IMR-90 (cell line): ENCODE measurements around the gene POLRMT. TPM values are rescaled to one million over a fixed set of nuclear protein-coding genes. Genes with fewer than 3 reads are reported as not detected.

ENCODE experiments used
- ATAC-seq: fragments of 200-7000 bp; cut with Tn5 transposase; 2 replicates; pipeline ENCODE4 v1.9.1; 2020; ENCODE audit warnings: low read depth, mild to moderate bottlenecking, moderate library complexity
- BruUV-seq: library from RNA; stranded (reverse); fragments of 400-500 nt; replicated peaks from 2 replicates; lab custom pipeline; 2021; lab: Mats Ljungman, UMichigan
- CTCF ChIA-PET: fragments of 300-600 bp; formaldehyde crosslinking; extraction: SDS; loops from one replicate; lab custom pipeline; 2021; ENCODE audit warnings: antibody characterized with exemption; lab: Yijun Ruan, JAX
- POLR2A ChIA-PET: fragments of 300-600 bp; sonication (Branson Sonifier 250); formaldehyde crosslinking; loops from one replicate; lab custom pipeline; 2022; ENCODE audit warnings: antibody characterized with exemption; ENCODE audit not compliant: unreplicated experiment; lab: Charles Lee
- DNase-seq: peaks from one replicate; pipeline ENCODE4 v3.0.0; 2013
- H2AFZ ChIP-seq: replicated peaks from 2 replicates; pipeline ENCODE3; 2013; ENCODE audit warnings: low read length, mild to moderate bottlenecking; ENCODE audit not compliant: poor library complexity
- H2AK5ac ChIP-seq: 2 replicates; pipeline ENCODE4 v1.6.1; 2013; ENCODE audit warnings: low read depth, low read length, inconsistent platforms
- H2AK9ac ChIP-seq: replicated peaks from 2 replicates; pipeline ENCODE3; 2013; ENCODE audit warnings: mild to moderate bottlenecking, low read depth, low read length, moderate library complexity; ENCODE audit not compliant: poor library complexity
- H2BK120ac ChIP-seq: 2 replicates; pipeline ENCODE4 v1.6.1; 2013; ENCODE audit warnings: low read depth, low read length, inconsistent platforms
- H2BK15ac ChIP-seq: 3 replicates; pipeline ENCODE4 v1.6.1; 2013; ENCODE audit warnings: low read depth, low read length, inconsistent platforms
- H2BK20ac ChIP-seq: 2 replicates; pipeline ENCODE4 v1.6.1; 2013; ENCODE audit warnings: low read depth, mild to moderate bottlenecking, inconsistent platforms, low read length, moderate library complexity
- H2BK5ac ChIP-seq: 2 replicates; pipeline ENCODE4 v1.6.1; 2013; ENCODE audit warnings: mild to moderate bottlenecking, low read depth, low read length, inconsistent platforms; ENCODE audit not compliant: poor library complexity, severe bottlenecking
- H3K14ac ChIP-seq: replicated peaks from 2 replicates; pipeline ENCODE4 v1.6.1; 2013; ENCODE audit warnings: low read depth, low read length, inconsistent platforms
- H3K18ac ChIP-seq: 2 replicates; pipeline ENCODE4 v1.6.1; 2013; ENCODE audit warnings: low read depth, low read length, control low read depth
- H3K23ac ChIP-seq: 2 replicates; pipeline ENCODE4 v1.6.1; 2013; ENCODE audit warnings: low read depth, low read length, inconsistent platforms
- H3K27ac ChIP-seq: 2 replicates; pipeline ENCODE4 v1.5.1; 2013; ENCODE audit warnings: mild to moderate bottlenecking, control low read depth, low read length; ENCODE audit not compliant: insufficient read depth
- H3K27me3 ChIP-seq: 2 replicates; pipeline ENCODE4 v1.6.1; 2013; ENCODE audit warnings: low read length; ENCODE audit not compliant: control insufficient read depth, insufficient read depth
- H3K36me3 ChIP-seq: 2 replicates; pipeline ENCODE4 v1.6.1; 2013; ENCODE audit warnings: low read length, mixed read lengths; ENCODE audit not compliant: control insufficient read depth, insufficient read depth
- H3K4ac ChIP-seq: 2 replicates; pipeline ENCODE4 v1.6.1; 2013; ENCODE audit warnings: low read depth, low read length, inconsistent platforms
- H3K4me1 ChIP-seq: 2 replicates; pipeline ENCODE4 v1.6.1; 2013; ENCODE audit warnings: low read length, mixed read lengths; ENCODE audit not compliant: control insufficient read depth, insufficient read depth
- H3K4me2 ChIP-seq: 2 replicates; pipeline ENCODE4 v1.6.1; 2013; ENCODE audit warnings: low read depth, mild to moderate bottlenecking, control low read depth, low read length, moderate library complexity
- H3K4me3 ChIP-seq: 2 replicates; pipeline ENCODE4 v1.5.1; 2013; ENCODE audit warnings: low read depth, mild to moderate bottlenecking, control low read depth, low read length, moderate library complexity; ENCODE audit not compliant: insufficient read depth
- H3K56ac ChIP-seq: 2 replicates; pipeline ENCODE4 v1.6.1; 2013; ENCODE audit warnings: low read length, inconsistent platforms; ENCODE audit not compliant: insufficient read depth; ENCODE audit errors: extremely low read depth
- H3K79me1 ChIP-seq, 2 experiments: 2 replicates each; pipeline ENCODE4 v1.6.1; 2013; ENCODE audit warnings: low read length in 2 of 2, inconsistent platforms in 1 of 2, low read depth in 1 of 2
- H3K9ac ChIP-seq: 2 replicates; pipeline ENCODE4 v1.6.1; 2013; ENCODE audit warnings: low read depth, low read length, control low read depth
- H3K9me1 ChIP-seq: 2 replicates; pipeline ENCODE4 v1.6.1; 2013; ENCODE audit warnings: low read length, inconsistent platforms; ENCODE audit not compliant: insufficient read depth
- H3K9me3 ChIP-seq: 2 replicates; pipeline ENCODE4 v1.6.1; 2013; ENCODE audit warnings: low read length; ENCODE audit not compliant: control insufficient read depth, insufficient read depth
- H4K20me1 ChIP-seq: 2 replicates; pipeline ENCODE4 v1.6.1; 2013; ENCODE audit warnings: low read length, inconsistent platforms; ENCODE audit not compliant: insufficient read depth
- H4K5ac ChIP-seq: 2 replicates; pipeline ENCODE4 v1.6.1; 2013; ENCODE audit warnings: mild to moderate bottlenecking, low read depth, low read length, control low read depth
- H4K8ac ChIP-seq, 2 experiments: 2 replicates each; pipeline ENCODE4 v1.6.1; 2013; ENCODE audit warnings: low read depth in 2 of 2, low read length in 2 of 2, control low read depth in 1 of 2, inconsistent platforms in 1 of 2
- H4K91ac ChIP-seq: 2 replicates; pipeline ENCODE4 v1.6.1; 2013; ENCODE audit warnings: low read depth, low read length, inconsistent platforms; ENCODE audit not compliant: insufficient read depth
- CHD1 ChIP-seq: IDR thresholded peaks from 2 replicates; pipeline ENCODE4 v1.6.1; 2012; ENCODE audit warnings: low read depth, low read length, improper control_type of control experiment
- MAZ ChIP-seq: IDR thresholded peaks from 2 replicates; pipeline ENCODE4 v1.6.1; 2012; ENCODE audit warnings: low read depth, mild to moderate bottlenecking, low read length, improper control_type of control experiment, moderate library complexity, borderline replicate concordance
- MXI1 ChIP-seq: IDR thresholded peaks from 2 replicates; pipeline ENCODE4 v1.6.1; 2012; ENCODE audit warnings: low read depth, mild to moderate bottlenecking, low read length, moderate library complexity, borderline replicate concordance
- NFE2L2 ChIP-seq: fragments of 150-350 bp; IDR thresholded peaks from 2 replicates; pipeline ENCODE4 v1.6.1; 2016; ENCODE audit warnings: low read depth, mild to moderate bottlenecking, low read length
- RFX5 ChIP-seq: IDR thresholded peaks from 2 replicates; pipeline ENCODE4 v1.8.0; 2012; ENCODE audit warnings: low read depth, mild to moderate bottlenecking, low read length, moderate library complexity
- SMC3 ChIP-seq: fragments of 150-350 bp; IDR thresholded peaks from 2 replicates; pipeline ENCODE4 v1.6.1; 2016; ENCODE audit warnings: low read depth, mild to moderate bottlenecking, antibody characterized with exemption, low read length, moderate library complexity
- WGBS, 2 experiments: methylation state at CpG; one replicate each; pipeline versions ENCODE4 v1.1.5 to v1.1.7; 2013; ENCODE audit warnings: missing lambda C conversion rate in 2 of 2; ENCODE audit not compliant: insufficient read length in 1 of 2; ENCODE audit errors: extremely low coverage in 2 of 2; 5-methylcytosine and 5-hydroxymethylcytosine counted together
- dilution Hi-C: fragments of 300-500 bp; cut with HindIII; formaldehyde crosslinking; loops from one replicate; pipeline ENCODE4 v1.14.3; 2018; ENCODE audit warnings: low sequenced_read_pairs; ENCODE audit not compliant: unreplicated experiment
- in situ Hi-C: fragments of 300-500 bp; cut with MboI; formaldehyde crosslinking; loops from 3 replicates; pipeline ENCODE4 v1.14.3; 2019; ENCODE audit warnings: low sequenced_read_pairs, inconsistent platforms, mixed read lengths
- intact Hi-C: fragments of 100-400 bp; cut with micrococcal nuclease; formaldehyde crosslinking; loops from 2 replicates; pipeline ENCODE4 v1.10.0; 2022
- polyA plus RNA-seq, 3 experiments: library from polyadenylated mRNA; depleted of rRNA; stranded (reverse); fragments of >200 nt; gene quantifications; 2 replicates each; pipeline ENCODE4 v1.2.3, GENCODE V29; 2012; ENCODE audit warnings: low replicate concordance in 1 of 3
- total RNA-seq: library from RNA; depleted of rRNA; stranded (reverse); fragments of >200 nt; gene quantifications from 2 replicates; pipeline ENCODE4 v1.2.3, GENCODE V29; 2012

The POLRMT gene
- total and polyA plus RNA-seq, 2 of the 4 experiments (the other 2 are of a cell fraction) = 9.9 to 29.6 TPM

DNA sequence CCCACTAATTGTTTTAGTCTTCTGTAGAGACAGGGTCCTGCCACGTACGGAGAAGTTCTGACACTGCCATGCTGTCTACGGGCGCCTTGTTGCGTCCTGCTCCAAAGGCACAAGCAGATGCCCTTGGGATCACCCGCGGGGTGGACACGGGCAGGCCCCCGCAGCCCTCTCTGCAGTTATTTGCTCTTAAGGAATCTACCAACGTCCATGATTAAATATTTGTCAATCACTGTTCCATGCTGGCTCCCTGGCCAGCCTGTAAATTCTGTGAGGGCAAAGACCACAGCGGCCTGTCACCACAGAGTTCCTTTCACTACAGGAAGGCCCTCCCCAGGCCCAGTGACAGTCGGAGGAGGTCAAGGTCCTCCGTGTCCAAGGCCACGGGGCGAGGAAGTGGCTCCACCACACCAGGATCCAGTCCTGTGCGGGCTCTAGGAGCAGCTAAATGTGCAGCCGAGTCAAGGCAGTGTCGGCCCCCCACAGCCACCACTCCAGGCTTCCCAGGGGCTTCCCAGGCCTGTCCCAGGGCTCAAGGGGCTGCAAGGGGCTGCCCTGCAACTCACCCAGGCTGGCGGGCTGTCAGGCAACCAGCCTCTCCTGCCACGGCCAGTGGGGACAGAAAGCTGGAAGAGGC lies 27.6 kb upstream of the POLRMT start:
- Histone ChIP-seq H2BK20ac (no peak overlapping the region), H3K27ac (peak overlapping the region; percentile 10; the same call in 1 of the 2 replicates), H3K56ac (no peak overlapping the region), H2AK9ac (peak overlapping the region; percentile 76), H3K9me3 (no peaks in the 10 kb centered on the region), H3K36me3 (peaks cover 7% of the 10 kb centered on the region; the same call in 1 of the 2 replicates), H3K4me1 (peaks cover 14% of the 10 kb centered on the region), H3K4me2 (peak overlapping the region; percentile 95), H4K5ac (no peak overlapping the region), H2BK120ac (no peak overlapping the region), H3K79me1 (peaks cover 0 to 48% of the 10 kb centered on the region in 2 experiments; a peak in 2 of 4 replicates), H3K4me3 (no peak overlapping the region), H2BK15ac (no peak overlapping the region), H4K8ac (no peak overlapping the region), H2AFZ (no peak overlapping the region), H4K20me1 (peaks cover 64% of the 10 kb centered on the region), H3K9ac (peak overlapping the region; percentile 91), H3K14ac (no peak overlapping the region), H3K4ac (no peak overlapping the region), H3K9me1 (no peaks in the 10 kb centered on the region), H3K23ac (peak overlapping the region; percentile 90), H2BK5ac (no peak overlapping the region), H4K91ac (no peak overlapping the region), H2AK5ac (peak overlapping the region; percentile 2; the same call in 1 of the 2 replicates), H3K27me3 (no peaks in the 10 kb centered on the region), H3K18ac (no peak overlapping the region)
- dilution Hi-C loops (no loop called here), intact Hi-C loops (loop anchor here (5.0 to 10.0 kb wide), 2 partner anchors 204 to 251 kb away; partner anchors contain the start of gene R3HDM4), in situ Hi-C loops (no loop called here)
- DNase-seq (no peak), ATAC-seq (no peak)
- ChIA-PET POLR2A (no interaction called here), CTCF (interaction anchor here (0.9 kb wide), 1 partner anchor 29 kb away, joined by 3 read pairs; no protein-coding TSS in a partner anchor)
- no TSS peak for BruUV-seq
- no peak for TF ChIP-seq MAZ
- no peak for TF ChIP-seq NFE2L2
- TF ChIP-seq RFX5 = no peak
- TF ChIP-seq SMC3 = no peak
- no peak for TF ChIP-seq MXI1
- no peak for TF ChIP-seq CHD1
- 85% methylated on average over 5 of the region's 20 CpGs; no CpG with 5 or more reads in 1 of the 2 experiments for WGBS, 2 experiments
